ENCODE results near the gene C14orf119.

The C14orf119 gene

DNA sequence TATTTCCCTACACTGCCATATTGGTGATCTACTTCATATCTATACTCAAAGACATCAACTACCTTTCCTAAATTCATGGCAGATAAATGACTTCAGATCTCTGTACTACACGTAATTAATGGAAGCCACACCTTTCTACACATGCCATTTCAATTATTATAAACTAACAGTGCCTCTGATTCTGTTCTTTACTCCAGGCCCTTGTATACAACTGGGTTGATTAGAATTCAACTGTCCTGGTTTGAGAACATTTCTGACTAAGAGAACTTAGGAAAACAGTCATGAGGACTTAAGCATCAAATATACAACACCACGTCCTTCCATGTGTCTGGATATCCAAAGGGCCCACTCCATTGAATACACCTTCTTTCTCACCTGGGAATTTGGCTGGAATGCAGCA lies 2.2 kb upstream of the C14orf119 start:
- Histone ChIP-seq H3K9me3 (ENCODE audit: control insufficient read depth, low read length) (no peaks in the 10 kb centered on the region), H3K36me3 (ENCODE audit: control insufficient read depth, insufficient read depth, low read length) (peaks cover 70% of the 10 kb centered on the region), H3K4me1 (ENCODE audit: control insufficient read depth, insufficient read depth, low read length, poor library complexity, severe bottlenecking) (peaks cover 6% of the 10 kb centered on the region), H3K4me3 (ENCODE audit: extremely low read depth, insufficient read depth, low read length, poor library complexity, severe bottlenecking) (no peak overlapping the region), H3K27ac (ENCODE audit: low read depth, low read length, severe bottlenecking) (no peak overlapping the region)
- no CpG with 5 or more reads among the region's 2 CpGs for WGBS, 2 experiments (ENCODE audit: insufficient coverage in 2 of 2)

DNA sequence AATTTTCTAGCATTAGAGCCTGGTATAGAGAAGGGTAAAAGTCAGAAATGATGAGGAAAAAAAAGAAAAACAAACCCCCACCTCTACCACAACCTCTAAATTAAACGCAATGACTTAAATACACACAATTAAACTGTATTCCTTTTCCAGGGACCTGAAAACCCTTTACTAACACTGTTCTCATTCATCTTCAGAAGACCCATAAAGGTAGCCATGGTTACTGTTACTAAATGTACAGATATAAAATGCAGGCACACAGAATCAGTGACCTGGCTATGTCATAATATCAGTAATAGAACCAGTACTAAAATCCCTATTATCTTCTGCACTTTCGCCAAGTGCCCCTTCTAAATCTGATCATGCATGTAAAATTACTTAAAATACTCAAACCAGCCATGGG lies 1.8 kb upstream of the C14orf119 start:
- WGBS, 2 experiments (ENCODE audit: insufficient coverage in 2 of 2) = 91 to 100% methylated on average over 1 of the region's 2 CpGs
- no peak overlapping the region for H3K27ac ChIP-seq (ENCODE audit: low read depth, low read length, severe bottlenecking)
- H3K4me1 ChIP-seq (ENCODE audit: control insufficient read depth, insufficient read depth, low read length, poor library complexity, severe bottlenecking) = peaks cover 6% of the 10 kb centered on the region
- H3K9me3 ChIP-seq (ENCODE audit: control insufficient read depth, low read length) = no peaks in the 10 kb centered on the region
- peaks cover 70% of the 10 kb centered on the region for H3K36me3 ChIP-seq (ENCODE audit: control insufficient read depth, insufficient read depth, low read length)
- peak overlapping the region; percentile 80 for H3K4me3 ChIP-seq (ENCODE audit: extremely low read depth, insufficient read depth, low read length, poor library complexity, severe bottlenecking)

DNA sequence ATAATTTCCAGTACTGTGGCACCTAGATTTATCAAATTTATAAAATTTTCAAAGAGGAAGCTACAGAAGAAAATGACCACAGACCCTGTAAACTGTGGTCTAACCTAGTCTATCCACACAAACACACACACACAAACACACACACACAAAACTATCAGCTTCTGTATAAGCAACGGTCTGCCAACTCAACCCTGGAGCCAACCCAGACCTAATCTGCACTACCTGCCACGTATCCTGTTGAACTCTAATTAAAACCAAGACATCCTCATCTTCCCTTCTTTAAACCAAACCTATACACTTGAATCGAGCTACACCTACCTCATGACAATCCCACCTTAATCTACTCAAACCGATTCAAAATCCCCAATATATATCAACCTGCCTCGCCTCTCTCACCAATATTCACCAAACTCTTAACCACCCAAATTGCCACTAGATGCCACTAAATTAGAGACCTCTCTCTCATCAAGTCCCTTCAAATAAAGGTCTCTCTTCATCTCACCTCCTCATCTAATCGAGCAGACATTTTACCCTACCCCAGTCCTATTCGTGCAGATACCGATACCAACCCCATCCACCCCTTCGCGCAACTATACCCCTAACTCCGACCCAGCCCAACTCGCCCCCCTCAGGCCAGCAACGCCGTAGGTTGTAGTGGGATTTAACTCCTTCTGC lies 1.2 kb upstream of the C14orf119 start:
- peak overlapping the region; percentile 80 for H3K4me3 ChIP-seq (ENCODE audit: extremely low read depth, insufficient read depth, low read length, poor library complexity, severe bottlenecking)
- peaks cover 6% of the 10 kb centered on the region for H3K4me1 ChIP-seq (ENCODE audit: control insufficient read depth, insufficient read depth, low read length, poor library complexity, severe bottlenecking)
- H3K9me3 ChIP-seq (ENCODE audit: control insufficient read depth, low read length) = no peaks in the 10 kb centered on the region
- peaks cover 70% of the 10 kb centered on the region for H3K36me3 ChIP-seq (ENCODE audit: control insufficient read depth, insufficient read depth, low read length)
- H3K27ac ChIP-seq (ENCODE audit: low read depth, low read length, severe bottlenecking) = peak overlapping the region; percentile 92
- WGBS, 2 experiments (ENCODE audit: insufficient coverage in 2 of 2) = 3 to 5% methylated on average over 4 to 9 of the region's 14 CpGs

DNA sequence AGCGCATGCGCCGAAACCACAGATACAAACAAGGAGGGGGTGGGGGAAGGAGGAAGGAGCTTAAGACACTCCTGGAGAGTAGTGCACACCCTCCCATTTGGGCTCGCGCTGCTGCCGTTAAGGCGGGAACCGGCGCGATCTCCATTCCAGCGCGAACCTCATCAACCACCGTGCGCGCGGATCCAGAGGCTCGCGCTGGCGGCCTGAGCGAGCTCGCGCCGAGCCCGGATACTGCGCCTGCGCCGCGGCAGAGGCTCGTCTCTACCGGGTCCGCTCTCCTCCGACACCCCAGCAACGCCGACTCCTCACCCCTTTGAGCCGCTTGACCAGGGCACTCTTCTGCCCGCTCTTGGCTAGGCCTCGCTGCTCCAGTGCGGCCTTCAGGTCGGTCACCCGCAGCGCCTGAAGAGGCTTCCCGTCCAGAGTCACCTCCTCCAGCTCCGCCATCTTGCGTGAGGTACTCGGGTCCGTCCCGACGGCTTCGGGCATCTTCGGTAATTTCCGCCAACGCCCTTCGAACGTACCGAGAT lies 574 bp upstream of the C14orf119 start, which contains the start of gene ACIN1:
Gene ACIN1, minus strand, starts transcription at position 471 of the 530 bp plus-strand sequence. Its CDS starts 24 bp downstream, at position 447.
- H3K27ac ChIP-seq (ENCODE audit: low read depth, low read length, severe bottlenecking) = peak within 1 kb of the TSS; percentile 92
- H3K36me3 ChIP-seq (ENCODE audit: control insufficient read depth, insufficient read depth, low read length) = peaks cover 70% of the 10 kb centered on the region
- peak within 1 kb of the TSS; percentile 80 for H3K4me3 ChIP-seq (ENCODE audit: extremely low read depth, insufficient read depth, low read length, poor library complexity, severe bottlenecking)
- H3K9me3 ChIP-seq (ENCODE audit: control insufficient read depth, low read length) = no peaks in the 10 kb centered on the region
- peaks cover 6% of the 10 kb centered on the region for H3K4me1 ChIP-seq (ENCODE audit: control insufficient read depth, insufficient read depth, low read length, poor library complexity, severe bottlenecking)
- 0% methylated on average over 49 to 52 of the region's 55 CpGs for WGBS, 2 experiments (ENCODE audit: insufficient coverage in 2 of 2)

DNA sequence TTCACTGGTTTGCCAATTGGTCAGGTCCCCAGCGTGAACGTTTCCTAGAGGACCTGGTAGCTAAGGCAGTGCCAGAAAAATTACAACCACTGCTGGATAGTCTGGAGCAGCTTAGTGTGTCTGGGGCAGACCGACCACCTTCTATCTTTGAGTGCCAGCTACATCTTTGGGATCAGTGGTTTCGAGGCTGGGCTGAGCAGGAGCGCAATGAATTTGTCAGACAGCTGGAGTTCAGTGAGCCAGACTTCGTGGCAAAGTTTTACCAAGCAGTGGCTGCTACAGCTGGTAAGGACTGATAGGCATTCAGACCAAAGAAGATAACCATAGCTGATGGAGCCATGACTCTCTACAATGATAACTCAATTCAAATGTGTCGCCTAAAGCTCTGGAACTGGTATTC lies 2.5 kb downstream of the C14orf119 start:
- Histone ChIP-seq H3K4me3 (ENCODE audit: extremely low read depth, insufficient read depth, low read length, poor library complexity, severe bottlenecking) (no peak overlapping the region), H3K4me1 (ENCODE audit: control insufficient read depth, insufficient read depth, low read length, poor library complexity, severe bottlenecking) (peaks cover 6% of the 10 kb centered on the region), H3K9me3 (ENCODE audit: control insufficient read depth, low read length) (no peaks in the 10 kb centered on the region), H3K36me3 (ENCODE audit: control insufficient read depth, insufficient read depth, low read length) (peaks cover 42% of the 10 kb centered on the region), H3K27ac (ENCODE audit: low read depth, low read length, severe bottlenecking) (no peak overlapping the region)
- 93 to 98% methylated on average over 6 to 7 of the region's 7 CpGs for WGBS, 2 experiments (ENCODE audit: insufficient coverage in 2 of 2)

DNA sequence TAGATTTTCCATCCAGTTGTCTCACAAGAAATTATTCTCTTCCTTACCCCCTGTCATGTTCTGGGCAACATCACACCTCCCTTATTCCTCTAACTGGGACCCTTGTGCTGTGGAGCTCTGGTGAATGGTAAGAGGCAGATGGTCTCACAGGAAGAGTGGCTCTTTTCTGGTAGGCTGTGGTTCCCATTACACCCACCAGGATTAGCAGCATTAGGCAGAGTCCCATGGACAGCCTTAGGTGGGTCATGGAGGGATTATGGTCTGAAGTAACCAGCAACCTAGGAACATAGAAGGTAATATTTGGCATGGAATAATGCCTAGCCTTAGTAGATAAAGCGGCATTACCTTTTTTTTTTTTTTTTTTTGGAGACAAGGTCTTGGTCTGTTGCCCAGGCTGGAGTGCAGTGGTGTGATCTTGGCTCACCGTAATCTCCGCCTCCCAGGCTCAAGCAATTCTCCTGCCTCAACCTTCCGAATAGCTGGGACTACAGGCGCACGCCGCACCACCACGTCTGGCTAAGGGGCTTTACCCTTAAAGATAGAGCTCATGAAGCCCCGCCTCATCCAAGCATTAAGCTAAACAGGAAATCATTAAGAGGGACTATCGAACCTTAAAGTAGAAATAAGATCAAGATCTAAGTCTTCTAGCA lies 4.0 kb downstream of the C14orf119 start:
- Histone ChIP-seq H3K4me1 (ENCODE audit: control insufficient read depth, insufficient read depth, low read length, poor library complexity, severe bottlenecking) (peaks cover 6% of the 10 kb centered on the region), H3K4me3 (ENCODE audit: extremely low read depth, insufficient read depth, low read length, poor library complexity, severe bottlenecking) (no peak overlapping the region), H3K9me3 (ENCODE audit: control insufficient read depth, low read length) (no peaks in the 10 kb centered on the region), H3K27ac (ENCODE audit: low read depth, low read length, severe bottlenecking) (no peak overlapping the region), H3K36me3 (ENCODE audit: control insufficient read depth, insufficient read depth, low read length) (peaks cover 36% of the 10 kb centered on the region)
- WGBS, 2 experiments (ENCODE audit: insufficient coverage in 2 of 2) = 94 to 96% methylated on average over 8 to 9 of the region's 10 CpGs

DNA sequence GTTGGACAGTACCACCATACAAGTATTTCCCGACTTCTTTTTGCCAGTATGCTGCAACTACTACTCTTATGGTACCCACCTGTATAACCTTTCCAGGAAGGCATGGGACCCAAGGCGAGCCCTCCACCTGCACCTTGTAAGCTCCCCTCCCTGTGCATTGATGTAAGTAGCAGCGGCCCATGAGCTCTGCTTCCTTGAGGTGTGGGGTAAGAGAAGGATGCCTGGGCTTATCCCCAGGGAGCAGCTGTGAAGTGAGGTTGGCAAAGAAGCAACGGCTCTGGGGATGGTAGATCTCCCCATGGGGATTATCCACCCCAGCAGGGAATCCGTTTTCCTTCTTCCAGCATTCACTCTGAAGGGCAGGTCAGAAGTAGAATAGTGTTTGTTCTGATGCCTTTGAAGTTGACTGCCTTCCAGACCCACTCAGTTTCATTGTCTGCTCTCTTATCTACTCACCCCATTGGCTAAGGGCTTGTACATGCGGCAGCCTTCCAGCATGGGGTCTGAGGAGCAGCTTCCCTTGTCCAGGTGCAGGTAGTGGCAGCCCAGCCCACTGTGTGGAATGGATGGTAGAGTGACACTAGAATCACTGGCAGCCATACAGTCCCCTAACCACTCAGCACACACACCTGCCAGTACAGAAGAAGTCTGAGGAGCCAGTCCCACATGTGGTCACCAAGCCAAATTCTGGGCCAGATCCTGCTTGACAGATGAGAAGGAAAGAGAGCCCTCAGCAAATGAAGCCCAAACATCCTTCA lies 6.1 kb downstream of the C14orf119 start:
- Histone ChIP-seq H3K9me3 (ENCODE audit: control insufficient read depth, low read length) (no peaks in the 10 kb centered on the region), H3K27ac (ENCODE audit: low read depth, low read length, severe bottlenecking) (no peak overlapping the region), H3K36me3 (ENCODE audit: control insufficient read depth, insufficient read depth, low read length) (peaks cover 36% of the 10 kb centered on the region), H3K4me3 (ENCODE audit: extremely low read depth, insufficient read depth, low read length, poor library complexity, severe bottlenecking) (no peak overlapping the region), H3K4me1 (ENCODE audit: control insufficient read depth, insufficient read depth, low read length, poor library complexity, severe bottlenecking) (peaks cover 6% of the 10 kb centered on the region)
- 72 to 86% methylated on average over 2 of the region's 6 CpGs for WGBS, 2 experiments (ENCODE audit: insufficient coverage in 2 of 2)

DNA sequence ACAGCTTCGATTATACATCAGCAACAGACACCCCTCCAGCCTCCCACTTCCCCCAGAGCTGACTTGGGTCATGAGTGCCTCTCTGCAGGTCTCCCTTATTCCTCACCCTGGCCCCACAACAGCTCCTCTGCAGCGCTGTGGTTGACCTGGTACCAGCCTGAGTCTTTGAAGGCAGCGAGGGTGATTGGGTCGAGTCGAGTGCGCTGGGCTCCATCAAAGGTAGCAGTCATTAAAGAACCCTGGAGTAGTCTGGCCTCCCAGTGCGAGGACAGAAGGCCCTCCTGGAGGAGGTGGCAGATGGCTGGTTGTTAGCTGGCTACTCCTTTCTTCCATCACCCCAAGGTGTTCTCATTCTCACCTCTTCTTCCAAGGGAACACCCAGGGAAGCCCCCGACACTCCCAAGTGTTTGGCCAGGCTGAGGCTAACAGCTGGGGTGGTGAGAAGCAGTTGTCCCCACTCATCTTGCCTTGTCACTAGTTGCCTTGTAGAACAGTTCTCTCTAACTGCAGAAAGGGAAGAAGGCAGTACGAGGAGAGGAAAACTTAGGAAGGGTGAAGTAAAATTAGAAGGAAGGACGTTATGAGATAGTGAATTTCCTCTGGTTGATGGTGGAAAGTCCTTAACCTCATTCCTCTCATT lies 6.8 kb downstream of the C14orf119 start:
- 80 to 97% methylated on average over 1 to 5 of the region's 10 CpGs for WGBS, 2 experiments (ENCODE audit: insufficient coverage in 2 of 2)
- H3K4me1 ChIP-seq (ENCODE audit: control insufficient read depth, insufficient read depth, low read length, poor library complexity, severe bottlenecking) = no peaks in the 10 kb centered on the region
- H3K9me3 ChIP-seq (ENCODE audit: control insufficient read depth, low read length) = no peaks in the 10 kb centered on the region
- peaks cover 29% of the 10 kb centered on the region for H3K36me3 ChIP-seq (ENCODE audit: control insufficient read depth, insufficient read depth, low read length)
- H3K4me3 ChIP-seq (ENCODE audit: extremely low read depth, insufficient read depth, low read length, poor library complexity, severe bottlenecking) = no peak overlapping the region
- no peak overlapping the region for H3K27ac ChIP-seq (ENCODE audit: low read depth, low read length, severe bottlenecking)

DNA sequence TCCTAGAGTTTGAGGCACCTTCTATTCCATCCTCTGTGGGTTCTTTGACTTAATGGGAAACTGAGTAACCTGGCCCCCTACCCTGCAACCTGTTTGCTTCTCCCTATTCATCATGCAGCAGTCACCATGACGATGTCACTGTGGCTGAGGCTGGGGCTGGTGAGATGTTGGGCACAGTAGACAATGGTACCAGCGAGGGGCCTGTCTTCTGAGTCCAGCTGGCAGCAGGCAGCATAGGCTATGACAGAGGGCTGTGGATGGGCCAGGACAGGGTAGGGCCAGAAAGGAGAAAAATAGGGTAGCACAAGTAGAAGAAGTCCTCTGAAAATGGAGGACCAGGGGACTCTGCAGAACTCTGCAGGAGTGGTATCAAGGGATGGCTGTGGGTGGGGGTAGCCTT lies 7.5 kb downstream of the C14orf119 start:
- Histone ChIP-seq H3K36me3 (ENCODE audit: control insufficient read depth, insufficient read depth, low read length) (peaks cover 22% of the 10 kb centered on the region), H3K4me3 (ENCODE audit: extremely low read depth, insufficient read depth, low read length, poor library complexity, severe bottlenecking) (no peak overlapping the region), H3K27ac (ENCODE audit: low read depth, low read length, severe bottlenecking) (no peak overlapping the region), H3K9me3 (ENCODE audit: control insufficient read depth, low read length) (no peaks in the 10 kb centered on the region), H3K4me1 (ENCODE audit: control insufficient read depth, insufficient read depth, low read length, poor library complexity, severe bottlenecking) (no peaks in the 10 kb centered on the region)
- WGBS, 2 experiments (ENCODE audit: insufficient coverage in 2 of 2) = 100% methylated on average over 1 to 2 of the region's 2 CpGs

DNA sequence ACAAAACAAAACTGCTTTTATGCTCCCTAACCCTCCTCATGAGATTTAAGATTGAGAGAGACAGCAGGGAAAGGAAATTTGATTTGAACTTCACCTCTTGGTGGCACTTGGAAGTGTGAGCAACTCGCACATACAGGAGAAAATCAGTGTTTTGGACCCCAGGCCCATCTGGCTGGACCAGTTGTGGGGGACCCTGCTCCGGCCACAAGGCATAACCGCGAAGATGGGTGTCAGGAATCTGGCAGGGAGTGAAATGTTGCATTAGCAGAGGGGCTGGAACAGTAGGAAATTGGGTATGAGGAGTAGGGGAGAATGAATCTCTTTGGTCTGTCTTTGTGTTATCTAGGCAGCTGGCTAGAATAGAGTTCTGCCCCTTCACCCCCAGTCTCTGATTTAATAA lies 8.3 kb downstream of the C14orf119 start:
- Histone ChIP-seq H3K4me1 (ENCODE audit: control insufficient read depth, insufficient read depth, low read length, poor library complexity, severe bottlenecking) (no peaks in the 10 kb centered on the region), H3K27ac (ENCODE audit: low read depth, low read length, severe bottlenecking) (no peak overlapping the region), H3K9me3 (ENCODE audit: control insufficient read depth, low read length) (no peaks in the 10 kb centered on the region), H3K4me3 (ENCODE audit: extremely low read depth, insufficient read depth, low read length, poor library complexity, severe bottlenecking) (no peak overlapping the region), H3K36me3 (ENCODE audit: control insufficient read depth, insufficient read depth, low read length) (peaks cover 14% of the 10 kb centered on the region)
- 96 to 100% methylated on average over 4 of the region's 4 CpGs for WGBS, 2 experiments (ENCODE audit: insufficient coverage in 2 of 2)

All from mesodermal cell (in vitro differentiated cells).